IMR-90 (cell line): ENCODE data around the gene DRAP1. TPM values are rescaled to one million over a fixed set of nuclear protein-coding genes. Genes with fewer than 3 reads are reported as not detected.
A peak's percentile ranks its signal among the peaks of the same experiment; 100 is the strongest.

ENCODE experiments used
- ATAC-seq: fragments of 200-7000 bp; cut with Tn5 transposase; 2 replicates; pipeline ENCODE4 v1.9.1; 2020; ENCODE audit warnings: low read depth, mild to moderate bottlenecking, moderate library complexity
- BruUV-seq: library from RNA; stranded (reverse); fragments of 400-500 nt; replicated peaks from 2 replicates; lab custom pipeline; 2021; lab: Mats Ljungman, UMichigan
- CTCF ChIA-PET: fragments of 300-600 bp; formaldehyde crosslinking; extraction: SDS; loops from one replicate; lab custom pipeline; 2021; ENCODE audit warnings: antibody characterized with exemption; lab: Yijun Ruan, JAX
- POLR2A ChIA-PET: fragments of 300-600 bp; sonication (Branson Sonifier 250); formaldehyde crosslinking; loops from one replicate; lab custom pipeline; 2022; ENCODE audit warnings: antibody characterized with exemption; ENCODE audit not compliant: unreplicated experiment; lab: Charles Lee
- DNase-seq: peaks from one replicate; pipeline ENCODE4 v3.0.0; 2013
- H2AFZ ChIP-seq: replicated peaks from 2 replicates; pipeline ENCODE3; 2013; ENCODE audit warnings: low read length, mild to moderate bottlenecking; ENCODE audit not compliant: poor library complexity
- H2AK5ac ChIP-seq: 2 replicates; pipeline ENCODE4 v1.6.1; 2013; ENCODE audit warnings: low read depth, low read length, inconsistent platforms
- H2AK9ac ChIP-seq: replicated peaks from 2 replicates; pipeline ENCODE3; 2013; ENCODE audit warnings: mild to moderate bottlenecking, low read depth, low read length, moderate library complexity; ENCODE audit not compliant: poor library complexity
- H2BK120ac ChIP-seq: 2 replicates; pipeline ENCODE4 v1.6.1; 2013; ENCODE audit warnings: low read depth, low read length, inconsistent platforms
- H2BK15ac ChIP-seq: 3 replicates; pipeline ENCODE4 v1.6.1; 2013; ENCODE audit warnings: low read depth, low read length, inconsistent platforms
- H2BK20ac ChIP-seq: 2 replicates; pipeline ENCODE4 v1.6.1; 2013; ENCODE audit warnings: low read depth, mild to moderate bottlenecking, inconsistent platforms, low read length, moderate library complexity
- H2BK5ac ChIP-seq: 2 replicates; pipeline ENCODE4 v1.6.1; 2013; ENCODE audit warnings: mild to moderate bottlenecking, low read depth, low read length, inconsistent platforms; ENCODE audit not compliant: poor library complexity, severe bottlenecking
- H3K14ac ChIP-seq: replicated peaks from 2 replicates; pipeline ENCODE4 v1.6.1; 2013; ENCODE audit warnings: low read depth, low read length, inconsistent platforms
- H3K18ac ChIP-seq: 2 replicates; pipeline ENCODE4 v1.6.1; 2013; ENCODE audit warnings: low read depth, low read length, control low read depth
- H3K23ac ChIP-seq: 2 replicates; pipeline ENCODE4 v1.6.1; 2013; ENCODE audit warnings: low read depth, low read length, inconsistent platforms
- H3K27ac ChIP-seq: 2 replicates; pipeline ENCODE4 v1.5.1; 2013; ENCODE audit warnings: mild to moderate bottlenecking, control low read depth, low read length; ENCODE audit not compliant: insufficient read depth
- H3K27me3 ChIP-seq: 2 replicates; pipeline ENCODE4 v1.6.1; 2013; ENCODE audit warnings: low read length; ENCODE audit not compliant: control insufficient read depth, insufficient read depth
- H3K36me3 ChIP-seq: 2 replicates; pipeline ENCODE4 v1.6.1; 2013; ENCODE audit warnings: low read length, mixed read lengths; ENCODE audit not compliant: control insufficient read depth, insufficient read depth
- H3K4ac ChIP-seq: 2 replicates; pipeline ENCODE4 v1.6.1; 2013; ENCODE audit warnings: low read depth, low read length, inconsistent platforms
- H3K4me1 ChIP-seq: 2 replicates; pipeline ENCODE4 v1.6.1; 2013; ENCODE audit warnings: low read length, mixed read lengths; ENCODE audit not compliant: control insufficient read depth, insufficient read depth
- H3K4me2 ChIP-seq: 2 replicates; pipeline ENCODE4 v1.6.1; 2013; ENCODE audit warnings: low read depth, mild to moderate bottlenecking, control low read depth, low read length, moderate library complexity
- H3K4me3 ChIP-seq: 2 replicates; pipeline ENCODE4 v1.5.1; 2013; ENCODE audit warnings: low read depth, mild to moderate bottlenecking, control low read depth, low read length, moderate library complexity; ENCODE audit not compliant: insufficient read depth
- H3K56ac ChIP-seq: 2 replicates; pipeline ENCODE4 v1.6.1; 2013; ENCODE audit warnings: low read length, inconsistent platforms; ENCODE audit not compliant: insufficient read depth; ENCODE audit errors: extremely low read depth
- H3K79me1 ChIP-seq, 2 experiments: 2 replicates each; pipeline ENCODE4 v1.6.1; 2013; ENCODE audit warnings: low read length in 2 of 2, inconsistent platforms in 1 of 2, low read depth in 1 of 2
- H3K9ac ChIP-seq: 2 replicates; pipeline ENCODE4 v1.6.1; 2013; ENCODE audit warnings: low read depth, low read length, control low read depth
- H3K9me1 ChIP-seq: 2 replicates; pipeline ENCODE4 v1.6.1; 2013; ENCODE audit warnings: low read length, inconsistent platforms; ENCODE audit not compliant: insufficient read depth
- H3K9me3 ChIP-seq: 2 replicates; pipeline ENCODE4 v1.6.1; 2013; ENCODE audit warnings: low read length; ENCODE audit not compliant: control insufficient read depth, insufficient read depth
- H4K20me1 ChIP-seq: 2 replicates; pipeline ENCODE4 v1.6.1; 2013; ENCODE audit warnings: low read length, inconsistent platforms; ENCODE audit not compliant: insufficient read depth
- H4K5ac ChIP-seq: 2 replicates; pipeline ENCODE4 v1.6.1; 2013; ENCODE audit warnings: mild to moderate bottlenecking, low read depth, low read length, control low read depth
- H4K8ac ChIP-seq, 2 experiments: 2 replicates each; pipeline ENCODE4 v1.6.1; 2013; ENCODE audit warnings: low read depth in 2 of 2, low read length in 2 of 2, control low read depth in 1 of 2, inconsistent platforms in 1 of 2
- H4K91ac ChIP-seq: 2 replicates; pipeline ENCODE4 v1.6.1; 2013; ENCODE audit warnings: low read depth, low read length, inconsistent platforms; ENCODE audit not compliant: insufficient read depth
- CTCF ChIP-seq: conservative IDR thresholded peaks from 2 replicates; pipeline ENCODE4 v1.5.1; 2012; ENCODE audit warnings: mild to moderate bottlenecking, low read depth, low read length, improper control_type of control experiment
- MXI1 ChIP-seq: IDR thresholded peaks from 2 replicates; pipeline ENCODE4 v1.6.1; 2012; ENCODE audit warnings: low read depth, mild to moderate bottlenecking, low read length, moderate library complexity, borderline replicate concordance
- POLR2A ChIP-seq: IDR thresholded peaks from 2 replicates; pipeline ENCODE4 v1.6.1; 2012; ENCODE audit warnings: mild to moderate bottlenecking, low read depth, low read length
- WGBS, 2 experiments: methylation state at CpG; one replicate each; pipeline versions ENCODE4 v1.1.5 to v1.1.7; 2013; ENCODE audit warnings: missing lambda C conversion rate in 2 of 2; ENCODE audit not compliant: insufficient read length in 1 of 2; ENCODE audit errors: extremely low coverage in 2 of 2; 5-methylcytosine and 5-hydroxymethylcytosine counted together
- dilution Hi-C: fragments of 300-500 bp; cut with HindIII; formaldehyde crosslinking; loops from one replicate; pipeline ENCODE4 v1.14.3; 2018; ENCODE audit warnings: low sequenced_read_pairs; ENCODE audit not compliant: unreplicated experiment
- in situ Hi-C: fragments of 300-500 bp; cut with MboI; formaldehyde crosslinking; loops from 3 replicates; pipeline ENCODE4 v1.14.3; 2019; ENCODE audit warnings: low sequenced_read_pairs, inconsistent platforms, mixed read lengths
- intact Hi-C: fragments of 100-400 bp; cut with micrococcal nuclease; formaldehyde crosslinking; loops from 2 replicates; pipeline ENCODE4 v1.10.0; 2022
- polyA plus RNA-seq, 3 experiments: library from polyadenylated mRNA; depleted of rRNA; stranded (reverse); fragments of >200 nt; gene quantifications; 2 replicates each; pipeline ENCODE4 v1.2.3, GENCODE V29; 2012; ENCODE audit warnings: low replicate concordance in 1 of 3
- total RNA-seq: library from RNA; depleted of rRNA; stranded (reverse); fragments of >200 nt; gene quantifications from 2 replicates; pipeline ENCODE4 v1.2.3, GENCODE V29; 2012

The DRAP1 gene
- total and polyA plus RNA-seq, 2 of the 4 experiments (the other 2 are of a cell fraction) = 237 to 344 TPM

GRCh38 chr11:65919141-65919572, at the start of gene DRAP1 (continued):
- TF ChIP-seq CTCF = 0 out of 2 replicates have a peak, but pooled peaks have one; percentile 10

GRCh38 chr11:65869643-65870306, 49.5 kb upstream of the DRAP1 start:
- intact Hi-C loops = no loop called here

More at GRCh38 chr11:65869643-65870306, 49.5 kb upstream of the DRAP1 start:
- H4K20me1 ChIP-seq = peaks cover 47% of the 10 kb centered on the region
- H4K91ac ChIP-seq = no peak overlapping the region
- H3K4me1 ChIP-seq = peaks cover 14% of the 10 kb centered on the region
- ATAC-seq = no peak
- H4K5ac ChIP-seq = no peak overlapping the region
- no peak overlapping the region for H3K9ac ChIP-seq
- H3K56ac ChIP-seq = no peak overlapping the region
- H3K27me3 ChIP-seq = no peaks in the 10 kb centered on the region
- H3K4ac ChIP-seq = no peak overlapping the region
- H3K14ac ChIP-seq = no peak overlapping the region
- WGBS, 2 experiments = 83% methylated on average over 4 of the region's 24 CpGs; no CpG with 5 or more reads in 1 of the 2 experiments
- no peak overlapping the region for H2BK15ac ChIP-seq
- H3K18ac ChIP-seq = no peak overlapping the region
- no peak overlapping the region for H3K4me3 ChIP-seq
- peaks cover 18 to 69% of the 10 kb centered on the region in 2 experiments for H3K79me1 ChIP-seq
- no peak overlapping the region for H2AK5ac ChIP-seq
- H3K9me3 ChIP-seq = no peaks in the 10 kb centered on the region
- DNase-seq = no peak
- H3K9me1 ChIP-seq = 0 out of 2 replicates have a peak, but pooled peaks cover 5% of the 10 kb centered on the region
- H3K27ac ChIP-seq = no peak overlapping the region
- H2BK20ac ChIP-seq = no peak overlapping the region
- no peak overlapping the region for H3K4me2 ChIP-seq
- ChIA-PET POLR2A (interaction anchor here (1.4 kb wide), 1 partner anchor 10 kb away, joined by 5 read pairs; no protein-coding TSS in a partner anchor), CTCF (interaction anchor here (2.0 kb wide), 1 partner anchor 10 kb away, joined by 7 read pairs; the partner anchor contains the start of gene MUS81)
- H4K8ac ChIP-seq = no peak overlapping the region
- in situ Hi-C loops (no loop called here), dilution Hi-C loops (no loop called here)
- H2AFZ ChIP-seq = no peak overlapping the region
- H2BK5ac ChIP-seq = no peak overlapping the region
- H3K23ac ChIP-seq = 0 out of 2 replicates have a peak overlapping the region, but pooled peaks have one; percentile 20
- peaks cover 61% of the 10 kb centered on the region for H3K36me3 ChIP-seq
- no TSS peak for BruUV-seq
- no peak overlapping the region for H2BK120ac ChIP-seq
- no peak overlapping the region for H2AK9ac ChIP-seq
- TF ChIP-seq POLR2A = 0 out of 2 replicates have a peak, but pooled peaks have one; percentile 10
- no peak for TF ChIP-seq MXI1
